ENCODE data around the gene MR1. TPM values are rescaled to one million over a fixed set of nuclear protein-coding genes. Genes with fewer than 3 reads are reported as not detected.

Gene MR1
- total and polyA plus RNA-seq, 2 donors from 2014 or later = 15.2 to 29.3 TPM

GRCh38 chr1:181105134-181106021 lies 71.6 kb downstream of the MR1 start:
- no peaks in the 10 kb centered on the region for H3K9me3 ChIP-seq (ENCODE audit: control insufficient read depth in 2 of 3, insufficient read depth in 1 of 3, low read length in 3 of 3)
- intact Hi-C loops (cut with DNase I) = no loop called here
- TF ChIP-seq, protein P1, sequence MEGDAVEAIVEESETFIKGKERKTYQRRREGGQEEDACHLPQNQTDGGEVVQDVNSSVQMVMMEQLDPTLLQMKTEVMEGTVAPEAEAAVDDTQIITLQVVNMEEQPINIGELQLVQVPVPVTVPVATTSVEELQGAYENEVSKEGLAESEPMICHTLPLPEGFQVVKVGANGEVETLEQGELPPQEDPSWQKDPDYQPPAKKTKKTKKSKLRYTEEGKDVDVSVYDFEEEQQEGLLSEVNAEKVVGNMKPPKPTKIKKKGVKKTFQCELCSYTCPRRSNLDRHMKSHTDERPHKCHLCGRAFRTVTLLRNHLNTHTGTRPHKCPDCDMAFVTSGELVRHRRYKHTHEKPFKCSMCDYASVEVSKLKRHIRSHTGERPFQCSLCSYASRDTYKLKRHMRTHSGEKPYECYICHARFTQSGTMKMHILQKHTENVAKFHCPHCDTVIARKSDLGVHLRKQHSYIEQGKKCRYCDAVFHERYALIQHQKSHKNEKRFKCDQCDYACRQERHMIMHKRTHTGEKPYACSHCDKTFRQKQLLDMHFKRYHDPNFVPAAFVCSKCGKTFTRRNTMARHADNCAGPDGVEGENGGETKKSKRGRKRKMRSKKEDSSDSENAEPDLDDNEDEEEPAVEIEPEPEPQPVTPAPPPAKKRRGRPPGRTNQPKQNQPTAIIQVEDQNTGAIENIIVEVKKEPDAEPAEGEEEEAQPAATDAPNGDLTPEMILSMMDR (IDR thresholded peaks at IDR 0.05; ENCODE audit: borderline replicate concordance, extremely low read depth, insufficient read depth) = no peak
- FAIRE-seq (no peak), DNase-seq (peak; percentile 93 to 99 (median 97))
- H3K4me1 ChIP-seq (ENCODE audit: control insufficient read depth in 2 of 3, insufficient read depth in 2 of 3, low read depth in 1 of 3, low read length in 3 of 3) = peaks cover 0 to 9% (median 0%) of the 10 kb centered on the region in 3 donors
- H3K27ac ChIP-seq (ENCODE audit: low read depth in 2 of 2, low read length in 2 of 2) = peak overlapping the region; percentile 87 to 88
- H3K9ac ChIP-seq (ENCODE audit: low read length in 3 of 3) = peak overlapping the region in 1 of 3 donors; percentile 87
- no peaks in the 10 kb centered on the region for H3K36me3 ChIP-seq (ENCODE audit: control insufficient read depth in 2 of 3, insufficient read depth in 3 of 3, low read length in 3 of 3)
- no peaks in the 10 kb centered on the region for H3K27me3 ChIP-seq (ENCODE audit: control insufficient read depth, insufficient read depth, low read length)
- H3K4me3 ChIP-seq (ENCODE audit: low read length in 3 of 3) = peak overlapping the region; percentile 69 to 72 (median 71)

GRCh38 chr1:181106022-181106312 lies 72.2 kb downstream of the MR1 start:
- Histone ChIP-seq H3K27ac (ENCODE audit: low read depth in 2 of 2, low read length in 2 of 2) (no peak overlapping the region), H3K9ac (ENCODE audit: low read length in 3 of 3) (no peak overlapping the region), H3K4me1 (ENCODE audit: control insufficient read depth in 2 of 3, insufficient read depth in 2 of 3, low read depth in 1 of 3, low read length in 3 of 3) (peaks cover 0 to 9% (median 0%) of the 10 kb centered on the region in 3 donors), H3K36me3 (ENCODE audit: control insufficient read depth in 2 of 3, insufficient read depth in 3 of 3, low read length in 3 of 3) (no peaks in the 10 kb centered on the region), H3K9me3 (ENCODE audit: control insufficient read depth in 2 of 3, insufficient read depth in 1 of 3, low read length in 3 of 3) (no peaks in the 10 kb centered on the region), H3K4me3 (ENCODE audit: low read length in 3 of 3) (peak overlapping the region in 1 of 3 donors; percentile 52), H3K27me3 (ENCODE audit: control insufficient read depth, insufficient read depth, low read length) (no peaks in the 10 kb centered on the region)
- DNase-seq = no peak
- TF ChIP-seq, protein P1 (IDR thresholded peaks at IDR 0.05; ENCODE audit: borderline replicate concordance, extremely low read depth, insufficient read depth) = no peak
- FAIRE-seq = no peak
- intact Hi-C loops (cut with DNase I) = no loop called here

DNA sequence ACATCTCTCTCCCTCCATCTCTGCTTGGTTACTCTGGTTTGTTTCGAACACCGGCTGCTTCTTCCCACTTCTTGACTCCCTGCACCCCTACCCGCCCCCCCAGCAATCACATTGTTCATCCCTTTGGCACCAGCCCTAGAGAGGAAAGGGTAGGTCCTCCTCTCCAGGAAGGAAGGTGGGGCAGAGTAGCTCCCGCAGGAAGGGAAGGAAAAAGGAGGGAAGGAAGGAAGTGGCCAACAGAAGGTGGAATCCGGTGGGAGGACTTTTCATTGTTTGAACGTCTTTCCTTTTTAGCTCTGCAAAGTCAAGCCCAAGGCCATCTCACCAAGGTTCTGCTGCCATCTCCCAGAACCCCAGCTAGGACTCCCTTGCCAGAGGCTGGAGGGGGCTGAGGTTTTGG lies 72.7 kb downstream of the MR1 start:
- H3K36me3 ChIP-seq (ENCODE audit: control insufficient read depth in 2 of 3, insufficient read depth in 3 of 3, low read length in 3 of 3) = no peaks in the 10 kb centered on the region
- no peak for DNase-seq
- H3K27ac ChIP-seq (ENCODE audit: low read depth in 2 of 2, low read length in 2 of 2) = no peak overlapping the region
- no peak overlapping the region for H3K4me3 ChIP-seq (ENCODE audit: low read length in 3 of 3)
- TF ChIP-seq, protein P1 (IDR thresholded peaks at IDR 0.05; ENCODE audit: borderline replicate concordance, extremely low read depth, insufficient read depth) = no peak
- no peak overlapping the region for H3K9ac ChIP-seq (ENCODE audit: low read length in 3 of 3)
- H3K4me1 ChIP-seq (ENCODE audit: control insufficient read depth in 2 of 3, insufficient read depth in 2 of 3, low read depth in 1 of 3, low read length in 3 of 3) = peaks cover 0 to 9% (median 0%) of the 10 kb centered on the region in 3 donors
- H3K9me3 ChIP-seq (ENCODE audit: control insufficient read depth in 2 of 3, insufficient read depth in 1 of 3, low read length in 3 of 3) = no peaks in the 10 kb centered on the region
- H3K27me3 ChIP-seq (ENCODE audit: control insufficient read depth, insufficient read depth, low read length) = no peaks in the 10 kb centered on the region
- intact Hi-C loops (cut with DNase I) = no loop called here
- no peak for FAIRE-seq
